HepG2 (cell line): ENCODE measurements around the gene ABCC8. TPM values are rescaled to one million over a fixed set of nuclear protein-coding genes. Genes with fewer than 3 reads are reported as not detected.

ENCODE experiments used
- ATAC-seq: fragments of 200-7000 bp; cut with Tn5 transposase; 3 replicates; pipeline ENCODE4 v1.9.1; 2020; ENCODE audit warnings: mild to moderate bottlenecking, moderate library complexity
- BruUV-seq: library from RNA; stranded (reverse); fragments of 400-500 nt; replicated peaks from 2 replicates; lab custom pipeline; 2021; lab: Mats Ljungman, UMichigan
- CTCF ChIA-PET: fragments of 300-600 bp; formaldehyde crosslinking; extraction: SDS; loops from one replicate; lab custom pipeline; 2021; ENCODE audit warnings: low total read pairs, inconsistent platforms, low intra/inter-chr PET ratio; lab: Yijun Ruan, JAX
- POLR2A ChIA-PET: fragments of 350-600 bp; sonication (Branson Sonifier 250); formaldehyde crosslinking; loops from one replicate; lab custom pipeline; 2020; ENCODE audit warnings: antibody characterized with exemption, inconsistent platforms; lab: Yijun Ruan, JAX
- DNase-seq: peaks from one replicate; pipeline ENCODE4 v3.0.0-alpha.2; 2015; ENCODE audit warnings: low spot score
- FAIRE-seq: peaks from 3 replicates; lab custom pipeline; 2011; peaks lifted over from hg19 to GRCh38; lab: Jason Lieb, UNC
- H2AFZ ChIP-seq: one replicate; pipeline ENCODE4 v1.6.1; 2011; ENCODE audit warnings: low read length, inconsistent platforms
- H3K27ac ChIP-seq: fragments of 300-600 bp; 3 replicates; pipeline ENCODE4 v1.8.0; 2011; ENCODE audit warnings: mixed run types, mild to moderate bottlenecking, mixed read lengths, low read length, inconsistent platforms; ENCODE audit not compliant: insufficient read depth; ENCODE audit errors: extremely low read length
- H3K27me3 ChIP-seq, 2 experiments: fragments of 200-600 bp in 1 of 2; 2 replicates in 1 of 2; 3 replicates in 1 of 2; pipeline versions ENCODE4 v1.6.0 to v1.8.0; 2011; ENCODE audit warnings: low read length in 2 of 2, mild to moderate bottlenecking in 2 of 2, moderate library complexity in 2 of 2, inconsistent platforms in 1 of 2; ENCODE audit not compliant: insufficient read depth in 2 of 2, control insufficient read depth in 1 of 2
- H3K36me3 ChIP-seq, 2 experiments: fragments of 200-600 bp in 1 of 2; replicated peaks in 1 of 2; 2 replicates in 1 of 2; 3 replicates in 1 of 2; pipeline versions ENCODE4 v1.5.1 to v1.8.0; 2011; ENCODE audit warnings: low read length in 2 of 2, inconsistent platforms in 1 of 2; ENCODE audit not compliant: insufficient read depth in 2 of 2, control insufficient read depth in 1 of 2
- H3K4me1 ChIP-seq: 2 replicates; pipeline ENCODE4 v1.5.1; 2012; ENCODE audit warnings: low read length, inconsistent platforms; ENCODE audit not compliant: insufficient read depth
- H3K4me2 ChIP-seq: 2 replicates; pipeline ENCODE4 v1.6.0; 2011; ENCODE audit warnings: low read depth, low read length, inconsistent platforms
- H3K4me3 ChIP-seq, 3 experiments: fragments of 200-600 bp in 1 of 3; sonication (generic), shearing (Covaris generic) in 1 of 3; replicated peaks in 1 of 3; 2 replicates each; pipeline ENCODE4 v1.5.1; 2011 to 2016; ENCODE audit warnings: low read length in 3 of 3, inconsistent platforms in 2 of 3, low read depth in 2 of 3, mild to moderate bottlenecking in 2 of 3, control low read depth in 1 of 3, mixed read lengths in 1 of 3; ENCODE audit not compliant: insufficient read depth in 1 of 3
- H3K79me2 ChIP-seq: one replicate; pipeline ENCODE4 v1.6.1; 2011; ENCODE audit warnings: low read length, inconsistent platforms; ENCODE audit not compliant: insufficient read depth
- H3K9ac ChIP-seq: 2 replicates; pipeline ENCODE4 v1.6.0; 2011; ENCODE audit warnings: mild to moderate bottlenecking, low read depth, low read length, inconsistent platforms; ENCODE audit not compliant: insufficient read depth
- H3K9me3 ChIP-seq: 2 replicates; pipeline ENCODE4 v1.5.1; 2012; ENCODE audit warnings: mild to moderate bottlenecking, low read length
- H4K20me1 ChIP-seq: 2 replicates; pipeline ENCODE4 v1.6.0; 2011; ENCODE audit warnings: inconsistent platforms, mild to moderate bottlenecking, low read length, moderate library complexity; ENCODE audit not compliant: insufficient read depth
- CEBPB ChIP-seq: IDR thresholded peaks from 2 replicates; pipeline ENCODE4 v1.6.1; 2011; ENCODE audit warnings: low read depth, low read length, improper control_type of control experiment, borderline replicate concordance
- CEBPG ChIP-seq: IDR thresholded peaks from 2 replicates; pipeline ENCODE4 v1.6.1; 2016
- CENPBD1 ChIP-seq: sonication (generic); formaldehyde crosslinking; IDR thresholded peaks from 2 replicates; pipeline ENCODE4 v1.8.0; 2022; ENCODE audit warnings: missing genetic modification reagents, low read depth, mild to moderate bottlenecking, borderline replicate concordance
- DZIP1 ChIP-seq: sonication (generic); formaldehyde crosslinking; IDR thresholded peaks from 2 replicates; pipeline ENCODE4 v1.5.0; 2020; ENCODE audit warnings: mild to moderate bottlenecking, missing genetic modification reagents
- HIVEP1 ChIP-seq: sonication (generic); formaldehyde crosslinking; IDR thresholded peaks from 2 replicates; pipeline ENCODE4 v1.4.0; 2020; ENCODE audit warnings: mild to moderate bottlenecking, missing genetic modification reagents
- HMGA1 ChIP-seq: sonication (generic); formaldehyde crosslinking; conservative IDR thresholded peaks from 2 replicates; pipeline ENCODE4 v1.4.0; 2020; ENCODE audit warnings: missing genetic modification reagents
- NFATC3 ChIP-seq: sonication (generic); formaldehyde crosslinking; IDR thresholded peaks from 2 replicates; pipeline ENCODE4 v1.5.1; 2020; ENCODE audit warnings: mild to moderate bottlenecking, missing genetic modification reagents
- SNAPC5 ChIP-seq: sonication (generic); formaldehyde crosslinking; IDR thresholded peaks from 2 replicates; pipeline ENCODE4 v1.8.1; 2023; ENCODE audit warnings: mild to moderate bottlenecking, missing genetic modification reagents, borderline replicate concordance
- ZBTB26 ChIP-seq: IDR thresholded peaks from 2 replicates; pipeline ENCODE4 v1.6.1; 2016; ENCODE audit warnings: missing compliant biosample characterization, missing genetic modification reagents, borderline replicate concordance
- ZFP36L2 ChIP-seq: sonication (generic); formaldehyde crosslinking; IDR thresholded peaks from 2 replicates; pipeline ENCODE4 v1.4.0; 2020; ENCODE audit warnings: missing genetic modification reagents
- ZKSCAN5 ChIP-seq: sonication (generic); formaldehyde crosslinking; IDR thresholded peaks from 2 replicates; pipeline ENCODE4 v1.5.1; 2020; ENCODE audit warnings: mild to moderate bottlenecking, missing genetic modification reagents
- ZNF547 ChIP-seq: sonication (generic); formaldehyde crosslinking; IDR thresholded peaks from 2 replicates; pipeline ENCODE4 v1.5.1; 2020; ENCODE audit warnings: mild to moderate bottlenecking, missing genetic modification reagents
- ZNF652 ChIP-seq: IDR thresholded peaks from 2 replicates; pipeline ENCODE4 v1.6.1; 2016; ENCODE audit warnings: low read depth, borderline replicate concordance
- ZNF766 ChIP-seq: sonication (generic); formaldehyde crosslinking; IDR thresholded peaks from 2 replicates; pipeline ENCODE4 v1.5.0; 2020; ENCODE audit warnings: missing genetic modification reagents, borderline replicate concordance
- ZSCAN29 ChIP-seq: sonication (generic); formaldehyde crosslinking; conservative IDR thresholded peaks from 2 replicates; pipeline ENCODE4 v1.4.0; 2020; ENCODE audit warnings: mild to moderate bottlenecking, missing genetic modification reagents
- WGBS: methylation state at CpG from one replicate; pipeline ENCODE4 v1.1.6; 2017; ENCODE audit warnings: low lambda C conversion rate; 5-methylcytosine and 5-hydroxymethylcytosine counted together
- in situ Hi-C: cut with HindIII; loops from 2 replicates; pipeline ENCODE4 v1.10.0; 2017; ENCODE audit warnings: low pct_unique_long_range_greater_than_20kb; ENCODE audit not compliant: extremely low pct_ligation_motif_present
- intact Hi-C: fragments of 100-400 bp; cut with micrococcal nuclease; formaldehyde crosslinking; loops from one replicate; pipeline ENCODE4 v1.10.0; 2022; ENCODE audit not compliant: unreplicated experiment
- polyA plus RNA-seq, 8 experiments: library from polyadenylated mRNA; depleted of rRNA in 3 of 8; stranded (reverse) in 7 of 8; unstranded in 1 of 8; fragments of >200 nt; fragmentation: Illumina TruSeq in 4 of 8; extraction: Trizol in 4 of 8; gene quantifications; 2 replicates each; pipeline versions ENCODE4 v1.2.1 to v1.2.3, GENCODE V29; 2011 to 2016; ENCODE audit warnings: low read depth in 4 of 8, missing spikeins in 1 of 8, mixed read lengths in 1 of 8; ENCODE audit not compliant: insufficient read depth in 1 of 8
- total RNA-seq, 5 experiments: library from RNA; depleted of rRNA; stranded (reverse); fragments of >200 nt; fragmentation: Illumina TruSeq; extraction: Trizol; gene quantifications; 2 replicates each; pipeline ENCODE4 v1.2.3, GENCODE V29; 2016; ENCODE audit warnings: low read depth in 1 of 5

The ABCC8 gene
- total and polyA plus RNA-seq, 2 of the 13 experiments (the other 11 are each of a cell fraction or from before 2014, with no cell fraction given), result not detected

- Histone ChIP-seq H2AFZ (no peak overlapping the region), H3K36me3 (no peaks in the 10 kb centered on the region), H3K27me3 (peaks cover 6 to 28% of the 10 kb centered on the region in 2 experiments; a peak in 4 of 5 replicates), H3K4me1 (no peaks in the 10 kb centered on the region)
- no TSS peak for BruUV-seq
- TF ChIP-seq HIVEP1 (no peak), ZKSCAN5 (no peak), ZNF652 (CRISPR knock-in tag) (no peak), CENPBD1 (CRISPR knock-in tag) (no peak)
- TF ChIP-seq, all 625 proteins: peak for 0
- Histone ChIP-seq H3K4me3 (no peak overlapping the region), H3K9me3 (no peaks in the 10 kb centered on the region), H4K20me1 (no peaks in the 10 kb centered on the region), H3K79me2 (no peaks in the 10 kb centered on the region), H3K27ac (no peak overlapping the region), H3K9ac (no peak overlapping the region), H3K4me2 (no peak overlapping the region)
- ChIA-PET POLR2A (no interaction called here), CTCF (no interaction called here)
- ATAC-seq (no peak), DNase-seq (no peak), FAIRE-seq (no peak)
- in situ Hi-C loops, result no loop called here
- intact Hi-C loops, result no loop called here
- 28% methylated on average over 3 of the region's 7 CpGs for WGBS
Measured at GRCh38 chr11:17432002-17432401, 44.6 kb downstream of the ABCC8 start.

GRCh38 chr11:17431139-17431538 lies 45.5 kb downstream of the ABCC8 start:
- Histone ChIP-seq H2AFZ (no peak overlapping the region), H3K27me3 (peaks cover 6 to 28% of the 10 kb centered on the region in 2 experiments; a peak in 4 of 5 replicates), H3K4me3 (no peak overlapping the region), H3K4me1 (no peaks in the 10 kb centered on the region), H4K20me1 (no peaks in the 10 kb centered on the region), H3K36me3 (no peaks in the 10 kb centered on the region), H3K27ac (no peak overlapping the region), H3K79me2 (no peaks in the 10 kb centered on the region), H3K9me3 (no peaks in the 10 kb centered on the region), H3K4me2 (no peak overlapping the region), H3K9ac (no peak overlapping the region)
- BruUV-seq, result no TSS peak
- peak; percentile 54 for ATAC-seq
- ChIA-PET CTCF (no interaction called here), POLR2A (no interaction called here)
- 4% methylated on average over 5 of the region's 8 CpGs for WGBS
- no peak for FAIRE-seq
- in situ Hi-C loops, result no loop called here
- no peak for DNase-seq
- intact Hi-C loops, result no loop called here
- TF ChIP-seq HMGA1 (CRISPR knock-in tag), result no peak
- peak; percentile 46; the same call in 1 of the 2 replicates for TF ChIP-seq CEBPG
- no peak for TF ChIP-seq DZIP1 (CRISPR knock-in tag)
- no peak for TF ChIP-seq ZBTB26 (CRISPR knock-in tag)
- no peak for TF ChIP-seq ZFP36L2 (CRISPR knock-in tag)
- peak; percentile 57; the same call in 1 of the 2 replicates for TF ChIP-seq CEBPB
- no peak for TF ChIP-seq NFATC3
- no peak for TF ChIP-seq SNAPC5
- no peak for TF ChIP-seq ZNF766
- TF ChIP-seq ZNF547 (CRISPR knock-in tag), result no peak
- no peak for TF ChIP-seq ZSCAN29 (CRISPR knock-in tag)
